Measurements from ENCODE around the gene EPN1. TPM values are rescaled to one million over a fixed set of nuclear protein-coding genes. Genes with fewer than 3 reads are reported as not detected.
A peak's percentile ranks its signal among the peaks of the same experiment; 100 is the strongest.

EPN1 gene
- total and polyA plus RNA-seq, 9 of the 15 experiments (the other 6 are each of a cell fraction or from before 2014, with no cell fraction given): 0.08 to 138 (median 12.7) TPM

DNA sequence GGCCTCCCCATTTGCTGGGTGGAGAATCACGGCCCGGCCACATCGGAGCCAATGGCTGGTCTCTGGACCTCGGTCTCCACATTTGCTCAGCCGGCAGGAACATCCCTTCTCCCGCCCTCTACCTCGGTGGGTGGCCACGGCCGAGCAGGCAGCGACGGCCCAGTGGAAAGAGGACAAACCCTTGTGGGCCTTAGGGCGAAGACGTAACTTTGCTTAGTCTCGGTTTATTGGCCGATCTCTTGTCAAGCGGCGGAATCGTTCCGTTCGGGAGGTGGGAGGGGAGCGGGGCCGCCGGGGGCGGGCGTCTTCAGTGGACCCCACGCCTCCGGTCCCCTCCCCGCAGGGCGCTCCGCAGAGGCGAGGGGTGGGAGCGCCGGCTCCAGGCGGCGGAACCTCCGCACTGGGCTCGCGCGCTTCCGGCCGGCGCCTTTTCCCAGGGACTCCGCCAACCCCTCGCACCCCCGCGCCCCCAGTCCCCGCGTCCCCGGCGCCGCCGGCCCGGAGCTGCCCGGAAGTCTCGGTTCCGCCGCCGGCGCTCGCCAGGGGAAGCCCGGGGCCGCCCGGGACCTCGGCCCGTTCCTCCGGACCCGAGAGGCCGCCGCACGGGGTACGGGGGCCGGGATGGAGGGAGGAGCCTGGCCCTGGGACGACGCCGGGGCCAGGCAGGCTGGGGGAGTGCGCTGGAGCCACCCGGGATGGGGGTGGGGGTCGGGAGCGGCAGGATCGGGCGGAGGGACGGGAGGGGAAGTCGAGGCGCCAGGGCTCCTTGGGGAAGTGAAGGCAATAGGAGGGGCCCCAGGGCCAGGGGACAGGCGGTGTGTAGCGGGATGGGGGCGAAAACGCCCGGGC is 34.2 kb upstream of the EPN1 start, which contains the start of gene ZNF580 (continued):
- TF ChIP-seq, protein P1, sequence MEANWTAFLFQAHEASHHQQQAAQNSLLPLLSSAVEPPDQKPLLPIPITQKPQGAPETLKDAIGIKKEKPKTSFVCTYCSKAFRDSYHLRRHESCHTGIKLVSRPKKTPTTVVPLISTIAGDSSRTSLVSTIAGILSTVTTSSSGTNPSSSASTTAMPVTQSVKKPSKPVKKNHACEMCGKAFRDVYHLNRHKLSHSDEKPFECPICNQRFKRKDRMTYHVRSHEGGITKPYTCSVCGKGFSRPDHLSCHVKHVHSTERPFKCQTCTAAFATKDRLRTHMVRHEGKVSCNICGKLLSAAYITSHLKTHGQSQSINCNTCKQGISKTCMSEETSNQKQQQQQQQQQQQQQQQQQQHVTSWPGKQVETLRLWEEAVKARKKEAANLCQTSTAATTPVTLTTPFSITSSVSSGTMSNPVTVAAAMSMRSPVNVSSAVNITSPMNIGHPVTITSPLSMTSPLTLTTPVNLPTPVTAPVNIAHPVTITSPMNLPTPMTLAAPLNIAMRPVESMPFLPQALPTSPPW (CRISPR knock-in tag; IDR thresholded peaks at IDR 0.05): peak; percentile 92
- TF ChIP-seq, protein P2, sequence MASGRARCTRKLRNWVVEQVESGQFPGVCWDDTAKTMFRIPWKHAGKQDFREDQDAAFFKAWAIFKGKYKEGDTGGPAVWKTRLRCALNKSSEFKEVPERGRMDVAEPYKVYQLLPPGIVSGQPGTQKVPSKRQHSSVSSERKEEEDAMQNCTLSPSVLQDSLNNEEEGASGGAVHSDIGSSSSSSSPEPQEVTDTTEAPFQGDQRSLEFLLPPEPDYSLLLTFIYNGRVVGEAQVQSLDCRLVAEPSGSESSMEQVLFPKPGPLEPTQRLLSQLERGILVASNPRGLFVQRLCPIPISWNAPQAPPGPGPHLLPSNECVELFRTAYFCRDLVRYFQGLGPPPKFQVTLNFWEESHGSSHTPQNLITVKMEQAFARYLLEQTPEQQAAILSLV (tag; IDR thresholded peaks at IDR 0.05): no peak
- TF ChIP-seq GTF2A2 (tag; IDR thresholded peaks at IDR 0.05): no peak
- no peak for TF ChIP-seq BRD4 (IDR thresholded peaks at IDR 0.05)
- peak; percentile 56 for TF ChIP-seq HCFC1 (IDR thresholded peaks at IDR 0.05; ENCODE audit: low read depth, low read length)
- 0 out of 2 replicates have a peak, but pooled peaks have one; percentile 31 for TF ChIP-seq GATAD2A (IDR thresholded peaks at IDR 0.05)
- 0 out of 2 replicates have a peak, but pooled peaks have one; percentile 37 for TF ChIP-seq POLR2AphosphoS5 (IDR thresholded peaks at IDR 0.05; ENCODE audit: control insufficient read depth, insufficient read depth, low read depth, low read length)
- 0 out of 2 replicates have a peak, but pooled peaks have one; percentile 36 for TF ChIP-seq FOXJ2 (tag; IDR thresholded peaks at IDR 0.05)
- TF ChIP-seq SNRNP70 (optimal IDR thresholded peaks at IDR 0.05; ENCODE audit: low read depth, low read length): no peak
- TF ChIP-seq BDP1 (IDR thresholded peaks at IDR 0.05; ENCODE audit: insufficient read depth, insufficient read length): no peak
- TF ChIP-seq OTX1 (CRISPR knock-in tag; IDR thresholded peaks at IDR 0.05): peak; percentile 69; the same call in 1 of the 2 replicates
- no peak for TF ChIP-seq PURB (CRISPR knock-in tag; IDR thresholded peaks at IDR 0.05; ENCODE audit: low read depth)
- no peak for TF ChIP-seq ARID1B (IDR thresholded peaks at IDR 0.05)
- TF ChIP-seq ZNF140 (CRISPR knock-in tag; IDR thresholded peaks at IDR 0.05): no peak
- peak; percentile 57; the same call in 1 of the 2 replicates for TF ChIP-seq ZNF764 (CRISPR knock-in tag; IDR thresholded peaks at IDR 0.05; ENCODE audit: low read depth)
- TF ChIP-seq TFAM (CRISPR knock-in tag; conservative IDR thresholded peaks at IDR 0.05): no peak
- TF ChIP-seq GABPA (tag; conservative IDR thresholded peaks at IDR 0.05; ENCODE audit: low read depth): peak; percentile 91
- no peak for TF ChIP-seq ZNF197 (CRISPR knock-in tag; IDR thresholded peaks at IDR 0.05; ENCODE audit: low read depth)
- no peak for TF ChIP-seq KAT8 (IDR thresholded peaks at IDR 0.05; ENCODE audit: low read depth)
- no peak for TF ChIP-seq XRCC3 (IDR thresholded peaks at IDR 0.05)
- TF ChIP-seq NCOA4 (IDR thresholded peaks at IDR 0.05; ENCODE audit: partially characterized antibody): no peak
- TF ChIP-seq DLX4 (CRISPR knock-in tag; IDR thresholded peaks at IDR 0.05): no peak
- TF ChIP-seq BACH1 (tag; IDR thresholded peaks at IDR 0.05): no peak
- no peak for TF ChIP-seq FOXK1 (CRISPR knock-in tag; IDR thresholded peaks at IDR 0.05; ENCODE audit: borderline replicate concordance)
